K562 (cell line): ENCODE measurements around the gene PLSCR3. TPM values are rescaled to one million over a fixed set of nuclear protein-coding genes. Genes with fewer than 3 reads are reported as not detected.

ENCODE experiments used
- AFF1 ChIP-seq, 2 experiments: fragments of 450-650 bp; IDR thresholded peaks; 2 replicates each; pipeline ENCODE4 v1.6.1; 2018; ENCODE audit warnings: mild to moderate bottlenecking in 2 of 2, low read depth in 1 of 2; ENCODE audit not compliant: partially characterized antibody in 2 of 2
- ARID1B ChIP-seq: fragments of 450-650 bp; IDR thresholded peaks from 2 replicates; pipeline ENCODE4 v1.6.1; 2016; ENCODE audit warnings: antibody characterized with exemption, mild to moderate bottlenecking, inconsistent platforms
- CTBP1 ChIP-seq: fragments of 450-650 bp; IDR thresholded peaks from 2 replicates; pipeline ENCODE4 v1.6.1; 2016; ENCODE audit warnings: borderline replicate concordance
- CTCFL ChIP-seq: IDR thresholded peaks from 2 replicates; pipeline ENCODE4 v1.6.1; 2011; ENCODE audit warnings: borderline replicate concordance, low read depth, mild to moderate bottlenecking, moderate library complexity, low read length; ENCODE audit not compliant: insufficient read depth, poor library complexity, severe bottlenecking
- CXXC5 ChIP-seq: fragments of 250-450 bp; sonication (Bioruptor Pico); IDR thresholded peaks from 2 replicates; pipeline ENCODE4 v1.8.0; 2022; ENCODE audit warnings: inconsistent platforms, mild to moderate bottlenecking, moderate library complexity
- DACH1 ChIP-seq: fragments of 450-650 bp; IDR thresholded peaks from 2 replicates; pipeline ENCODE4 v1.6.1; 2018; ENCODE audit not compliant: partially characterized antibody
- FOXK2 ChIP-seq, 2 experiments: fragments of 450-650 bp; IDR thresholded peaks in 1 of 2; conservative IDR thresholded peaks in 1 of 2; 2 replicates each; pipeline ENCODE4 v1.6.1; 2016; ENCODE audit warnings: low read depth in 2 of 2, mild to moderate bottlenecking in 1 of 2
- HNRNPLL ChIP-seq: fragments of 200-400 bp; formaldehyde crosslinking; IDR thresholded peaks from 2 replicates; pipeline ENCODE4 v1.6.1; 2017; ENCODE audit warnings: low read length, low read depth, mild to moderate bottlenecking; ENCODE audit not compliant: poor library complexity, severe bottlenecking
- NEUROD1 ChIP-seq: fragments of 150-350 bp; IDR thresholded peaks from 2 replicates; pipeline ENCODE4 v1.6.1; 2014; ENCODE audit warnings: borderline replicate concordance, low read length, low read depth; ENCODE audit not compliant: partially characterized antibody
- NONO ChIP-seq, 2 experiments: fragments of 200-400 bp in 1 of 2; fragments of 450-650 bp in 1 of 2; formaldehyde crosslinking in 1 of 2; IDR thresholded peaks; 2 replicates each; pipeline ENCODE4 v1.6.1; 2017; ENCODE audit warnings: low read depth in 2 of 2, mild to moderate bottlenecking in 2 of 2, moderate library complexity in 2 of 2, low read length in 1 of 2
- PPARD ChIP-seq: fragments of 250-450 bp; sonication (Bioruptor Pico); IDR thresholded peaks from 2 replicates; pipeline ENCODE4 v1.8.0; 2022; ENCODE audit warnings: inconsistent platforms, mild to moderate bottlenecking, moderate library complexity
- RNF219 ChIP-seq: fragments of 250-450 bp; sonication (Bioruptor Pico); IDR thresholded peaks from 2 replicates; pipeline ENCODE4 v1.5.0; 2022; ENCODE audit warnings: mild to moderate bottlenecking
- THRB ChIP-seq: fragments of 450-650 bp; formaldehyde crosslinking; conservative IDR thresholded peaks from 2 replicates; pipeline ENCODE4 v1.4.0; 2022; ENCODE audit warnings: mild to moderate bottlenecking, missing genetic modification characterization
- ZKSCAN3 ChIP-seq: fragments of 250-450 bp; sonication (Bioruptor Pico); IDR thresholded peaks from 2 replicates; pipeline ENCODE4 v1.4.0; 2020
- ZNF282 ChIP-seq: sonication (generic); formaldehyde crosslinking; IDR thresholded peaks from 2 replicates; pipeline ENCODE4 v1.8.1; 2023; ENCODE audit warnings: missing genetic modification reagents
- ZNF324 ChIP-seq: fragments of 250-450 bp; sonication (Bioruptor Pico); IDR thresholded peaks from 2 replicates; pipeline ENCODE4 v1.4.0; 2020; ENCODE audit warnings: mild to moderate bottlenecking
- ZNF764 ChIP-seq: fragments of 250-450 bp; sonication (Bioruptor Pico); IDR thresholded peaks from 2 replicates; pipeline ENCODE4 v1.4.0; 2020; ENCODE audit warnings: low read depth, mild to moderate bottlenecking, moderate library complexity
- polyA plus RNA-seq, 8 experiments: library from polyadenylated mRNA; depleted of rRNA in 4 of 8; stranded (reverse) in 5 of 8; unstranded in 3 of 8; fragments of >200 nt; fragmentation: Nextera tagmentation in 2 of 8; fragmentation: Illumina TruSeq in 1 of 8; extraction: Ambion mirVana in 2 of 8; extraction: Trizol in 1 of 8; gene quantifications; 2 replicates each; pipeline versions ENCODE4 v1.2.1 to v1.2.3, GENCODE V29; 2011 to 2014; ENCODE audit warnings: inconsistent platforms in 1 of 8, missing spikeins in 1 of 8
- total RNA-seq, 7 experiments: library from RNA; depleted of rRNA in 6 of 7; stranded (reverse); fragments of >200 nt in 6 of 7; fragmentation: Illumina TruSeq in 2 of 7; extraction: Trizol in 2 of 7; gene quantifications; 2 replicates each; pipeline versions ENCODE4 v1.2.1 to v1.2.3, GENCODE V29; 2011 to 2021; ENCODE audit warnings: low replicate concordance in 1 of 7

PLSCR3 gene
- total and polyA plus RNA-seq, 9 of the 15 experiments (the other 6 are each of a cell fraction or from before 2014, with no cell fraction given), result 3.2 to 16.8 (median 4.5) TPM

- TF ChIP-seq RNF219 (CRISPR knock-in tag), result no peak
- TF ChIP-seq CXXC5, result peak; percentile 79
- no peak for TF ChIP-seq ZNF282
- TF ChIP-seq ARID1B, result no peak
- TF ChIP-seq ZKSCAN3 (CRISPR knock-in tag), result no peak
- peak; percentile 18 to 54; a peak in 1 of 4 replicates for TF ChIP-seq FOXK2 (conservative IDR thresholded peaks at IDR 0.05 in 1 of 2, IDR thresholded peaks at IDR 0.05 in 1 of 2; ENCODE audit: low read depth in 2 of 2)
- TF ChIP-seq ZNF764 (CRISPR knock-in tag), result no peak
- TF ChIP-seq AFF1 (IDR thresholded peaks at IDR 0.05; ENCODE audit: low read depth in 1 of 2, partially characterized antibody in 2 of 2), result no peak
- TF ChIP-seq NEUROD1, result peak; percentile 57
- no peak for TF ChIP-seq NONO (IDR thresholded peaks at IDR 0.05; ENCODE audit: low read depth in 2 of 2, low read length in 1 of 2)
- TF ChIP-seq THRB (CRISPR knock-in tag), result no peak
- TF ChIP-seq CTCFL, result peak; percentile 41
- TF ChIP-seq ZNF324 (CRISPR knock-in tag), result no peak
- TF ChIP-seq HNRNPLL, result peak; percentile 66
- peak; percentile 23; the same call in 1 of the 2 replicates for TF ChIP-seq CTBP1
- no peak for TF ChIP-seq PPARD
- TF ChIP-seq DACH1, result no peak
Measured at GRCh38 chr17:7403977-7404736, 9.8 kb upstream of the PLSCR3 start, which contains the start of gene TMEM256 (continued).
